Nephron progenitor cell (in vitro differentiated cells): ENCODE data around the gene CENPS.
A peak's percentile ranks its signal among the peaks of the same experiment; 100 is the strongest.

Experiments used
- DNase-seq: peaks from one replicate; pipeline ENCODE4 v3.0.0; 2021
- H3K27ac Mint-ChIP-seq: 2 replicates; pipeline ENCODE4 v1.8.0; 2021; ENCODE audit warnings: mild to moderate bottlenecking, moderate library complexity, mixed read lengths
- H3K27me3 Mint-ChIP-seq: 2 replicates; pipeline ENCODE4 v1.8.0; 2021; ENCODE audit warnings: mild to moderate bottlenecking, low read depth, mixed read lengths; ENCODE audit not compliant: poor library complexity
- H3K36me3 Mint-ChIP-seq: 2 replicates; pipeline ENCODE4 v1.8.0; 2021; ENCODE audit warnings: low read depth, mixed read lengths
- H3K4me1 Mint-ChIP-seq: 2 replicates; pipeline ENCODE4 v1.8.0; 2021; ENCODE audit warnings: mixed read lengths
- H3K4me3 Mint-ChIP-seq: 2 replicates; pipeline ENCODE4 v1.8.0; 2021; ENCODE audit warnings: mild to moderate bottlenecking, moderate library complexity, mixed read lengths
- H3K9me3 Mint-ChIP-seq: 2 replicates; pipeline ENCODE4 v1.8.0; 2021; ENCODE audit warnings: mild to moderate bottlenecking, moderate library complexity, mixed read lengths
- CTCF ChIP-seq: fragments of 200-600 bp; sonication (generic); IDR thresholded peaks from 2 replicates; pipeline ENCODE4 v1.5.0; 2021; ENCODE audit warnings: antibody characterized with exemption

The CENPS gene

GRCh38 chr1:10480614-10481013 is 50.4 kb downstream of the CENPS start:
- Mint-ChIP-seq H3K4me1 (peaks cover 16% of the 10 kb centered on the region), H3K27ac (no peak overlapping the region), H3K9me3 (peaks cover 5% of the 10 kb centered on the region), H3K4me3 (no peak overlapping the region), H3K27me3 (no peaks in the 10 kb centered on the region), H3K36me3 (peaks cover 22% of the 10 kb centered on the region)
- TF ChIP-seq CTCF, result no peak
- DNase-seq, result no peak

- no peak overlapping the region for H3K27ac Mint-ChIP-seq
- no peak for TF ChIP-seq CTCF
- peaks cover 13% of the 10 kb centered on the region for H3K9me3 Mint-ChIP-seq
- H3K27me3 Mint-ChIP-seq, result no peaks in the 10 kb centered on the region
- peaks cover 38% of the 10 kb centered on the region for H3K36me3 Mint-ChIP-seq
- DNase-seq, result no peak
- H3K4me1 Mint-ChIP-seq, result peaks cover 15% of the 10 kb centered on the region
- H3K4me3 Mint-ChIP-seq, result no peak overlapping the region
Observed at GRCh38 chr1:10484521-10484920, 54.3 kb downstream of the CENPS start.

GRCh38 chr1:10489291-10490055 is 59.2 kb downstream of the CENPS start:
- no peak for DNase-seq
- peaks cover 40% of the 10 kb centered on the region for H3K4me1 Mint-ChIP-seq
- H3K27ac Mint-ChIP-seq, result peak overlapping the region; percentile 90
- peaks cover 33% of the 10 kb centered on the region for H3K36me3 Mint-ChIP-seq
- TF ChIP-seq CTCF, result no peak
- peaks cover 3% of the 10 kb centered on the region for H3K27me3 Mint-ChIP-seq
- H3K9me3 Mint-ChIP-seq, result peaks cover 13% of the 10 kb centered on the region
- no peak overlapping the region for H3K4me3 Mint-ChIP-seq

GRCh38 chr1:10490286-10490970 is 60.2 kb downstream of the CENPS start:
- Mint-ChIP-seq H3K27ac (peak overlapping the region; percentile 90), H3K4me3 (no peak overlapping the region), H3K4me1 (peaks cover 45% of the 10 kb centered on the region), H3K36me3 (peaks cover 25% of the 10 kb centered on the region), H3K9me3 (peaks cover 8% of the 10 kb centered on the region), H3K27me3 (peaks cover 3% of the 10 kb centered on the region)
- TF ChIP-seq CTCF, result no peak
- no peak for DNase-seq
